Naive thymus-derived CD4-positive, alpha-beta T cell (primary cell): Measurements from ENCODE around the gene EEF2KMT. TPM values are rescaled to one million over a fixed set of nuclear protein-coding genes. Genes with fewer than 3 reads are reported as not detected.
"Not testable (repeated sequence)": the region's sequence is repeated elsewhere in the genome, so short reads cannot be mapped to it uniquely, and the experiment has no call there.

Source experiments
- ATAC-seq: fragments of 150-1000 bp; cut with Tn5 transposase; 2 replicates; pipeline ENCODE4 v1.10.0; 2021; ENCODE audit warnings: mild to moderate bottlenecking, moderate library complexity
- CTCF ChIA-PET: fragments of 350-600 bp; sonication (Branson Sonifier 250); formaldehyde crosslinking; loops from one replicate; lab custom pipeline; 2021; ENCODE audit warnings: antibody characterized with exemption; lab: Charles Lee
- POLR2A ChIA-PET: fragments of 350-600 bp; sonication (Branson Sonifier 250); formaldehyde crosslinking; loops from one replicate; lab custom pipeline; 2021; ENCODE audit warnings: antibody characterized with exemption, inconsistent platforms; lab: Charles Lee
- DNase-seq, 9 donors: peaks; one replicate each; pipeline versions ENCODE4 v3.0.0 to v3.0.0-alpha.2; 2020 to 2022; ENCODE audit warnings: mixed read lengths in 1 of 9
- H3K27ac ChIP-seq: one replicate; pipeline ENCODE4 v1.7.0; 2013; ENCODE audit warnings: mild to moderate bottlenecking, low read depth, low read length, moderate library complexity
- H3K27me3 ChIP-seq, 2 donors: one replicate each; pipeline ENCODE4 v1.7.0; 2013; ENCODE audit warnings: low read length in 2 of 2, mild to moderate bottlenecking in 2 of 2, moderate library complexity in 2 of 2; ENCODE audit not compliant: control insufficient read depth in 2 of 2, insufficient read depth in 2 of 2
- H3K36me3 ChIP-seq, 3 experiments: 1 replicate in 2 of 3; 2 replicates in 1 of 3; pipeline ENCODE4 v1.7.0; 2013; ENCODE audit warnings: low read length in 3 of 3, mild to moderate bottlenecking in 3 of 3, moderate library complexity in 1 of 3; ENCODE audit not compliant: insufficient read depth in 3 of 3, control insufficient read depth in 2 of 3
- H3K4me1 ChIP-seq, 2 donors: one replicate each; pipeline ENCODE4 v1.7.0; 2013; ENCODE audit warnings: low read length in 2 of 2, mild to moderate bottlenecking in 2 of 2, moderate library complexity in 1 of 2; ENCODE audit not compliant: control insufficient read depth in 2 of 2, insufficient read depth in 2 of 2
- H3K4me3 ChIP-seq: 2 replicates; pipeline ENCODE4 v1.7.0; 2013; ENCODE audit warnings: mild to moderate bottlenecking, low read length
- H3K9me3 ChIP-seq, 3 experiments: 1 replicate in 2 of 3; 2 replicates in 1 of 3; pipeline ENCODE4 v1.7.0; 2013; ENCODE audit warnings: low read length in 3 of 3; ENCODE audit not compliant: control insufficient read depth in 2 of 3
- H3K27ac Mint-ChIP-seq, 9 donors: one replicate each; pipeline ENCODE4 v1.8.0; 2020 to 2022; ENCODE audit warnings: mixed read lengths in 9 of 9, mild to moderate bottlenecking in 8 of 9, moderate library complexity in 5 of 9, inconsistent platforms in 2 of 9
- H3K27me3 Mint-ChIP-seq, 5 donors: one replicate each; pipeline ENCODE4 v1.8.0; 2021 to 2022; ENCODE audit warnings: mixed read lengths in 5 of 5, mild to moderate bottlenecking in 1 of 5
- H3K36me3 Mint-ChIP-seq, 5 donors: one replicate each; pipeline ENCODE4 v1.8.0; 2020 to 2022; ENCODE audit warnings: mixed read lengths in 5 of 5, mild to moderate bottlenecking in 3 of 5, inconsistent platforms in 1 of 5
- H3K4me1 Mint-ChIP-seq, 7 donors: one replicate each; pipeline ENCODE4 v1.8.0; 2020 to 2022; ENCODE audit warnings: mixed read lengths in 7 of 7, mild to moderate bottlenecking in 3 of 7, inconsistent platforms in 1 of 7
- H3K4me3 Mint-ChIP-seq, 10 donors: one replicate each; pipeline ENCODE4 v1.8.0; 2020 to 2022; ENCODE audit warnings: mild to moderate bottlenecking in 10 of 10, mixed read lengths in 10 of 10, moderate library complexity in 6 of 10, inconsistent platforms in 2 of 10
- H3K9me3 Mint-ChIP-seq, 11 donors: one replicate each; pipeline ENCODE4 v1.8.0; 2020 to 2022; ENCODE audit warnings: mixed read lengths in 11 of 11, mild to moderate bottlenecking in 4 of 11, inconsistent platforms in 1 of 11, moderate library complexity in 1 of 11
- intact Hi-C, 2 donors: fragments of 100-400 bp; cut with micrococcal nuclease; formaldehyde crosslinking; loops; one replicate each; pipeline ENCODE4 v1.15.1; 2023
- polyA plus RNA-seq, 2 donors: library from polyadenylated mRNA; unstranded; fragments of 300-500 nt; fragmentation: Illumina TruSeq; gene quantifications; one replicate each; pipeline ENCODE4 v1.2.3, GENCODE V29; 2021
- total RNA-seq, 6 experiments: library from RNA in 5 of 6; stranded (reverse) in 5 of 6; gene quantifications; 1 replicate in 5 of 6; 2 replicates in 1 of 6; pipeline ENCODE4 v1.2.3 and lab custom pipeline; 2021 to 2026

Gene EEF2KMT
- total and polyA plus RNA-seq, 7 experiments from 2014 or later = 5.5 to 18.5 (median 11.3) TPM

DNA sequence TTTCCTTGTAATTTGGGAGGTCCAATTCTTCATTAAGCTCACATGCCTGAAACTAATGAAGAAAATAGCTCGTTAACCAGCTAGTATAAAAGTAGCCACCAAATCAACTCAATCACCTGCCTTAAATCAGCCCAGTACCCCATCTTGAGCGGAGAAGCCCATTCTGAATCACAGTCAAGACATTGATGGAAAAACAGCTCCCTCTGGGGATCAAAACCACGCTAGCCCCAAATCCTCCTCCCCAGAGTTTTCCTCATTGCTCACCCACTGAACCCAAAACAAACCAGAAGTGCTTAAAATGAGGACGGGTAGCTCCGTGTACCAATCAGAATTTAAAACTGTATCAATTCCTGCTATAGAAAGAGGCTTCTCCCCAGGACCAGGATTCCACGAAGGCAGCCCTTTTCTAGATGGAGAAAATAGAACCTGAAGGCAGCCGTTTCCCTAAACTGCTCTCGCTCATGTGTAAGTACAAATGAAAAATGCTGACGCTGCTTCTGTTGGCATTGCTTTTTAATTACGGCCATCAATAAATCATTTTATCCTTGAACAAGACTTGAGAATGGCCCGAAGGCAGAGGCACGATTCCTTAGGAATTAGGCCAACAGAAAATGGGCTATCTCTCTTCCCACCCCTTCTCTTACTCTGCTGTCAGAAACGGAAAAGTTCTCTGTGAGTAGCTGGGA lies 35.5 kb upstream of the EEF2KMT start:
- H3K4me3 Mint-ChIP-seq, CTCF ChIA-PET, DNase-seq, ATAC-seq, H3K9me3 Mint-ChIP-seq, H3K27ac Mint-ChIP-seq, H3K4me1 ChIP-seq, intact Hi-C loops, H3K36me3 Mint-ChIP-seq, POLR2A ChIA-PET, H3K4me3 ChIP-seq, H3K9me3 ChIP-seq, H3K4me1 Mint-ChIP-seq, H3K36me3 ChIP-seq, H3K27ac ChIP-seq, H3K27me3 ChIP-seq: not testable (repeated sequence)
- H3K27me3 Mint-ChIP-seq = peaks cover 24 to 55% (median 31%) of the 10 kb centered on the region in 5 donors

GRCh38 chr16:5131467-5132004 lies 33.9 kb upstream of the EEF2KMT start:
- H3K9me3 ChIP-seq, H3K9me3 Mint-ChIP-seq, H3K4me1 ChIP-seq, POLR2A ChIA-PET, H3K4me1 Mint-ChIP-seq, H3K27me3 ChIP-seq, H3K36me3 Mint-ChIP-seq, H3K36me3 ChIP-seq, H3K27ac Mint-ChIP-seq, H3K4me3 Mint-ChIP-seq, ATAC-seq, H3K27ac ChIP-seq, intact Hi-C loops, H3K4me3 ChIP-seq, CTCF ChIA-PET, DNase-seq: not testable (repeated sequence)
- H3K27me3 Mint-ChIP-seq = peaks cover 19 to 49% (median 30%) of the 10 kb centered on the region in 5 donors

DNA sequence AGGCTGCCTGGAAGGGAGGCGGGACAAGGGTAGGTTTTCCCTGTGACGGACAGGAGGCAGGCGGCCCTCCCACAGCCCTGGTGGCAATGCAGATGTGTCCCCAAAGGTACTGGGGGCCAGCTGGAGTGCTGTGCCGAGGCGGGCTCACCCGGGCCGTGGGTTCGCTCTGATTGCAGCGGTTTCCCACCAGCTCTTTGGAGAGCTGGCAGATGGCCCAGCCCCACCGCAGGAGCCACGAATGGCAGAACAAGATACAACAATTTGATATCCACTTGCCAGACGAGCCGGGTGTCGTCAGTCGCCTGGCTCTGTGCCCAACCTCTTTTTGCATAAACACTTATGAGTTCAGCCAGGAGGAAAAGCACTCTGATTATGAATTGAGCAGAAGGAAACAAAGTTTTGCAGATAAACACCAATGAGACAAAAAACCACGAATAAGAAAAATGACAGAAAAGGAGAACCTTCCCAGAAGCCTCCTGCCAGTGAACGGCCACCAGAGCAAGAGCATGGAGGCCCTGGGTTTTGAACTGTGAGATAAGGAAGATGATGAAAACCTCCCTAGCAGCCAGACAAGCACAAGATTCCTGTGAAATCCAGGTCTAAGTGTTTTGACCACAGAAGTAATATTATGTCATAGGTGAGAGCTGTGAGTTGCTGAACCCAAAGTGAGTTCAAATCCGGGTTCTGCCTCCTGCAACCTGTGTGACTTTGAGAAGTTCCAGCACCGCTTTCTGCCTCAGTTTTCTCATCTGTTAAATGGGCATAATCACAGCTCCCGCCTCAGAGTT lies 19.9 kb upstream of the EEF2KMT start:
- Mint-ChIP-seq H3K4me3 (peak overlapping the region in 9 of 10 donors; percentile 40 to 85 (median 72)), H3K27ac (peak overlapping the region in 8 of 9 donors; percentile 49 to 91 (median 76)), H3K27me3 (peaks cover 4 to 32% (median 18%) of the 10 kb centered on the region in 5 donors), H3K4me1 (peaks cover 2 to 25% (median 19%) of the 10 kb centered on the region in 7 donors)
- intact Hi-C loops, H3K27ac ChIP-seq, H3K9me3 ChIP-seq, H3K9me3 Mint-ChIP-seq, H3K4me1 ChIP-seq, H3K36me3 ChIP-seq, H3K36me3 Mint-ChIP-seq, H3K27me3 ChIP-seq, CTCF ChIA-PET, POLR2A ChIA-PET, H3K4me3 ChIP-seq: not testable (repeated sequence)
- DNase-seq (peak in 8 of 9 donors; percentile 26 to 79 (median 71)), ATAC-seq (peak; percentile 36)

- CTCF ChIA-PET, ATAC-seq, H3K9me3 Mint-ChIP-seq, H3K36me3 ChIP-seq, H3K27me3 ChIP-seq, H3K27ac ChIP-seq, intact Hi-C loops, H3K9me3 ChIP-seq, DNase-seq, H3K36me3 Mint-ChIP-seq, POLR2A ChIA-PET, H3K4me1 ChIP-seq, H3K4me3 ChIP-seq: not testable (repeated sequence)
- Mint-ChIP-seq H3K4me1 (peaks cover 2 to 25% (median 19%) of the 10 kb centered on the region in 7 donors), H3K27me3 (peaks cover 4 to 32% (median 14%) of the 10 kb centered on the region in 5 donors), H3K4me3 (peak overlapping the region in 6 of 10 donors; percentile 15 to 85 (median 64)), H3K27ac (peak overlapping the region in 7 of 9 donors; percentile 12 to 91 (median 65))
Measured at GRCh38 chr16:5116780-5117295, 19.2 kb upstream of the EEF2KMT start.

GRCh38 chr16:5110933-5111332 lies 13.3 kb upstream of the EEF2KMT start:
- H3K27ac ChIP-seq, H3K36me3 Mint-ChIP-seq, H3K27ac Mint-ChIP-seq, H3K27me3 ChIP-seq, H3K4me3 Mint-ChIP-seq, H3K9me3 Mint-ChIP-seq, CTCF ChIA-PET, H3K4me1 ChIP-seq, ATAC-seq, H3K36me3 ChIP-seq, H3K4me3 ChIP-seq, POLR2A ChIA-PET, DNase-seq, H3K9me3 ChIP-seq, intact Hi-C loops, H3K4me1 Mint-ChIP-seq: not testable (repeated sequence)
- H3K27me3 Mint-ChIP-seq = peaks cover 0 to 12% (median 0%) of the 10 kb centered on the region in 5 donors

DNA sequence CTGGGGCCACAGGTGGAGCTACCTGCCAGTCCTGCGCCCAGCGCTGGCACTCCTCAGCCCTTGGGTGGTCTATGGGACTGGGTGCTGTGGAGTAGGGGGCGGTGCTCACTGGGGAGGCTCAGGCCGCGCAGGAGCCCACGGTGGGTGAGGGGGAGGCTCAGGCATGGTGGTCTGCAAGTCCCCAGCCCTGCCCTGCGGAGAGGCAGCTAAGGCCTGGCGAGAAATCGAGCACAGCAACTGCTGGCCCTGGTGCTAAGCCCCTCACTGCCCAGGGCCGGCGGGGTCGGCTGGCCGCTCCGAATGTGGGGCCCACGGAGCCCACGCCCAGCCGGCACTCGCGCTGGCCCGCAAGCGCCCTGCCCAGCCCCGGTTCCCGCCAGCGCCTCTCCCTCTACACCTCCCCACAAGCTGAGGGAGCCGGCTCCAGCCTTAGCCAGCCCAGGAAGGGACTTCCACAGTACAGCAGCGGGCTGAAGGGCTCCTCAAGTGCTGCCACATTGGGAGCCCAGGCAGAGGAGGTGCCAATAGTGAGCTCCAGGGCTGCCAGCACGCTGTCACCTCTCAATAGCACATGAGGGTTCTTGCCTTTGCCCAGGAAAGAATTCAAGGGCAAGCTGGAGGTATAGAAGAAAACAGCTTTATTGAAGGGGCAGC lies 11.0 kb upstream of the EEF2KMT start:
- Mint-ChIP-seq H3K9me3 (peaks cover 0 to 2% (median 0%) of the 10 kb centered on the region in 11 donors), H3K4me3 (no peak overlapping the region), H3K27ac (no peak overlapping the region), H3K36me3 (no peaks in the 10 kb centered on the region), H3K4me1 (no peaks in the 10 kb centered on the region), H3K27me3 (peaks cover 0 to 10% (median 0%) of the 10 kb centered on the region in 5 donors)
- intact Hi-C loops = no loop called here
- Histone ChIP-seq H3K27ac (no peak overlapping the region), H3K4me3 (no peak overlapping the region), H3K27me3 (no peaks in the 10 kb centered on the region), H3K4me1 (no peaks in the 10 kb centered on the region), H3K36me3 (no peaks in the 10 kb centered on the region), H3K9me3 (no peaks in the 10 kb centered on the region)
- ATAC-seq = no peak
- no peak for DNase-seq
- ChIA-PET CTCF (no interaction called here), POLR2A (no interaction called here)
